Tibial nerve (tissue), 4 donors: ENCODE measurements around the gene SLC38A10. TPM values are rescaled to one million over a fixed set of nuclear protein-coding genes. Genes with fewer than 3 reads are reported as not detected.

Experiments
- DNase-seq, 2 donors: peaks; one replicate each; pipeline ENCODE4 v3.0.0-alpha.2; 2019; ENCODE audit warnings: low spot score in 2 of 2
- H3K27ac ChIP-seq, 4 donors: fragments of 200-600 bp; sonication (generic) in 3 of 4; one replicate each; pipeline ENCODE4 v1.5.1; 2017 to 2019; ENCODE audit warnings: mild to moderate bottlenecking in 1 of 4
- H3K27me3 ChIP-seq, 2 donors: fragments of 200-600 bp; sonication (generic) in 1 of 2; one replicate each; pipeline versions ENCODE4 v1.5.1 to v1.6.0; 2017 to 2019
- H3K36me3 ChIP-seq, 3 donors: fragments of 200-600 bp; sonication (generic); one replicate each; pipeline ENCODE4 v1.5.1; 2018 to 2019
- H3K4me1 ChIP-seq, 4 donors: fragments of 200-600 bp; sonication (generic) in 3 of 4; one replicate each; pipeline ENCODE4 v1.5.1; 2017 to 2019
- H3K4me3 ChIP-seq, 4 donors: fragments of 200-600 bp; sonication (generic) in 3 of 4; one replicate each; pipeline ENCODE4 v1.5.1; 2017 to 2019; ENCODE audit warnings: mild to moderate bottlenecking in 1 of 4, moderate library complexity in 1 of 4
- H3K9me3 ChIP-seq, 4 donors: fragments of 200-600 bp; sonication (generic) in 3 of 4; one replicate each; pipeline ENCODE4 v1.5.1; 2017 to 2019
- CTCF ChIP-seq, 5 experiments: fragments of 200-600 bp in 3 of 5; fragments of 450-650 bp in 2 of 5; sonication (generic) in 3 of 5; IDR thresholded peaks; one replicate each; pipeline ENCODE4 v1.5.1; 2016 to 2019; ENCODE audit warnings: antibody characterized with exemption in 5 of 5, mild to moderate bottlenecking in 3 of 5, moderate library complexity in 2 of 5
- EP300 ChIP-seq, 2 donors: sonication (generic); formaldehyde crosslinking; IDR thresholded peaks; one replicate each; pipeline ENCODE4 v1.6.1; 2017; ENCODE audit warnings: antibody characterized with exemption in 2 of 2, mild to moderate bottlenecking in 1 of 2
- POLR2A ChIP-seq, 2 donors: fragments of 450-650 bp; IDR thresholded peaks; one replicate each; pipeline ENCODE4 v1.6.1; 2017; ENCODE audit warnings: antibody characterized with exemption in 2 of 2, mild to moderate bottlenecking in 2 of 2, moderate library complexity in 2 of 2
- WGBS, 2 donors: methylation state at CpG; one replicate each; pipeline ENCODE4 v1.1.5; 2018; 5-methylcytosine and 5-hydroxymethylcytosine counted together
- total RNA-seq, 4 donors: library from RNA; depleted of rRNA; stranded (reverse); fragments of >200 nt; gene quantifications; one replicate each; pipeline ENCODE4 v1.1.0, GENCODE V29; 2016

Gene SLC38A10
- total RNA-seq, 4 donors from 2014 or later = 80.0 to 149 (median 123) TPM

- no peak overlapping the region for H3K27ac ChIP-seq
- no peaks in the 10 kb centered on the region for H3K36me3 ChIP-seq
- no peaks in the 10 kb centered on the region for H3K9me3 ChIP-seq
- H3K27me3 ChIP-seq = no peaks in the 10 kb centered on the region
- DNase-seq = no peak
- 74 to 83% methylated on average over 26 to 39 of the region's 39 CpGs for WGBS, 2 donors
- TF ChIP-seq CTCF (IDR thresholded peaks at IDR 0.05) = no peak
- no peak for TF ChIP-seq EP300 (IDR thresholded peaks at IDR 0.05)
- TF ChIP-seq POLR2A (IDR thresholded peaks at IDR 0.05) = no peak
- H3K4me1 ChIP-seq = peaks cover 0 to 8% (median 3%) of the 10 kb centered on the region in 4 donors
- H3K4me3 ChIP-seq = no peak overlapping the region
These were observed 9.3 kb upstream of the SLC38A10 start for GRCh38 chr17:81304196-81305015.

DNA sequence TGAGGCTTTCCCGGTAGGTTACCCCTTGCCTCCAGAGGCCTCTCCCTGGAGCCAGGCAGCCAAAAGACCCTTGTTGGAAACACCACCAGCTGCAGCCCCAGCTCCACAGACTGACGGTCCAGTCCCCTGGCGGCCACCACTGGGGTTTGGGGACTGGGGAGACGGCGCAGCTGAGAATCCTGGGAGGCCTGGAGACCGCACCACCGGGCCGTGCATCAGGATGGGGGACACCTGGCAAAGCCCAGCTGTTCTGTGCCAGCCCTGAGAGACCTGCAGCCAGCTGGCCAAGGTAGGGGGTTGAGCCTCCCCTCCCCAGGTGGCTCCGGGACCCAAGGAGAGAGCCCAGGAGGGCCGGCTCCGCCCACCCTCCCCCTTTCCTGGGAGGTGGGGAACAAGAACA lies 8.3 kb upstream of the SLC38A10 start:
- Histone ChIP-seq H3K4me3 (no peak overlapping the region), H3K36me3 (no peaks in the 10 kb centered on the region), H3K27me3 (no peaks in the 10 kb centered on the region), H3K27ac (no peak overlapping the region), H3K9me3 (no peaks in the 10 kb centered on the region), H3K4me1 (no peaks in the 10 kb centered on the region)
- DNase-seq = no peak
- TF ChIP-seq EP300 (IDR thresholded peaks at IDR 0.05) (no peak), CTCF (IDR thresholded peaks at IDR 0.05) (no peak), POLR2A (IDR thresholded peaks at IDR 0.05) (no peak)
- 91 to 100% methylated on average over 3 to 11 of the region's 11 CpGs for WGBS, 2 donors

GRCh38 chr17:81302861-81303333 lies 7.8 kb upstream of the SLC38A10 start:
- Histone ChIP-seq H3K27me3 (no peaks in the 10 kb centered on the region), H3K4me3 (no peak overlapping the region), H3K9me3 (no peaks in the 10 kb centered on the region), H3K36me3 (no peaks in the 10 kb centered on the region), H3K4me1 (no peaks in the 10 kb centered on the region), H3K27ac (no peak overlapping the region)
- 57 to 74% methylated on average over 11 to 15 of the region's 15 CpGs for WGBS, 2 donors
- no peak for TF ChIP-seq EP300 (IDR thresholded peaks at IDR 0.05)
- no peak for TF ChIP-seq POLR2A (IDR thresholded peaks at IDR 0.05)
- TF ChIP-seq CTCF (IDR thresholded peaks at IDR 0.05) = no peak
- DNase-seq = no peak

DNA sequence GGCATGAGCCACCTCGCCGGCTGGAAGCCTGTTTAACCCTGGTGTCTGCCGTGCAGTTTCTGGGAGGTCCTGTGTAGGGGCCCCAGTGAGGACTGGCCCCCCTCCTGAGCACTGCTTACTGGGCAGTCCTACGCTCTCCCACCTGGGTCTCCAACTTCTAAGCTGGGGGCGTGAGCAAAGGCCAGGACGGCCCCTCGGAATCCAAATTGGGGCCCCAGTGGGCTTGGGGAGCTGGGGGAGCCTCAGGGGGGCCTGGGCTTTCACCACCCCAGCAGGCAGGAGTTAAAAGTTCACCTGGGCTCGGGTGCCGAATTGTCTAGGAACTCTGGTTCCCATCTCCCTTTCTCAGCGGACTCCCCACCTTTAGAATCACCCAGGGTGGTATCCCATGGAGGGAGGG lies 7.2 kb upstream of the SLC38A10 start:
- Histone ChIP-seq H3K27me3 (no peaks in the 10 kb centered on the region), H3K27ac (no peak overlapping the region), H3K36me3 (no peaks in the 10 kb centered on the region), H3K9me3 (no peaks in the 10 kb centered on the region), H3K4me1 (no peaks in the 10 kb centered on the region), H3K4me3 (no peak overlapping the region)
- no peak for TF ChIP-seq POLR2A (IDR thresholded peaks at IDR 0.05)
- no peak for DNase-seq
- 71 to 74% methylated on average over 9 to 10 of the region's 10 CpGs for WGBS, 2 donors

DNA sequence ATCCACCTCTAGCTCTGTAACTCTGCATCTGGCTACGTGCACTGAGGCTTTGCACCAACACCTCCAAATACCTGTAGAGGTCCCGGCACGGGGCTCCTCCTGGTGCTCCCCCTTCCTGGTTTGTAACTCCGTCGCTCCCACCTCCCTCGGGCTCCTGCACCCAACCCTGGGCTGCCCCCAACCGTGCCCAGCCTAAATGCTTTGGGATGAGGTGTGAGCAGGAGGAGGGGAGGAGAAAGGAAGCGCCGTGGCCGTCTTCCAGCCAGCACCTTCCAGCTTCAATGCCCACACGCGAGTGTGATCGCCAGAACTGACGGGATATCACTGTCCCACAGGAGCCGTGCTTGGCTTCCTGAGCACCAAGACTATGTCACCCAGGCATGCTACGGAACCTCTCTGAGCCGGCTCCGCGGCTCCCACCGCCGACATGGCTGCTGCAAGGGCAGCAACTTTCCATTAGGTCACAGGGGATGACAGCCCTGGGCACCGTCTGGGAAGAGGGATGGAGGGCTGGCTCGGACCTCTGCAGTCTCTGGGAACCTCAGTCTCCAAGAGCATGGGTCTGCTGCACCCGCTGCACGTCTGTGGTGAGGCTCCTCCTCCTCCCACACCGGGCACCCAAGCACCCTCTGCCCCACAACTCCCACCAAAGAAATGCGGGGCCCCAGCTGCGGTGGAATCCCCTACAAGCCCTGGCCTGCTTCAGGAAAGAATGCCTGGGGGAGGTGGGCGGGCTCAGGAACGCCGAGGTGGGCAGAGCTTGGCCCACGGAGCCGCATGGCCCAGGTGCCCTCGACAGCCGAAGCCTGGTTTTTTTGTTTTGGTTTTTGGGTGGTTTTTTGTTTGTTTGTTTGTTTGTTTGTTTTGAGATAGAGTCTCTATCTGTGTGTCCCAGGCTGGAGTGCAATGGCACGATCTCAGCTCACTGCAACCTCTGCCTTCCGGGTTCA lies 6.4 kb upstream of the SLC38A10 start:
- Histone ChIP-seq H3K36me3 (no peaks in the 10 kb centered on the region), H3K27ac (no peak overlapping the region), H3K27me3 (no peaks in the 10 kb centered on the region), H3K4me1 (no peaks in the 10 kb centered on the region), H3K4me3 (no peak overlapping the region), H3K9me3 (no peaks in the 10 kb centered on the region)
- WGBS, 2 donors = 67 to 68% methylated on average over 23 to 29 of the region's 37 CpGs
- no peak for DNase-seq
- no peak for TF ChIP-seq POLR2A (IDR thresholded peaks at IDR 0.05)
- no peak for TF ChIP-seq CTCF (IDR thresholded peaks at IDR 0.05)
- TF ChIP-seq EP300 (IDR thresholded peaks at IDR 0.05) = no peak
